GM23248 (cell line): ENCODE measurements around the gene PEAR1.

Experiments
- EZH2 ChIP-seq: fragments of 200-600 bp; sonication (generic); IDR thresholded peaks from 2 replicates; pipeline ENCODE4 v1.6.1; 2018; ENCODE audit warnings: antibody characterized with exemption, mild to moderate bottlenecking; ENCODE audit not compliant: insufficient read depth, poor library complexity, severe bottlenecking
- EZH2phosphoT487 ChIP-seq: fragments of 200-600 bp; sonication (generic); IDR thresholded peaks from 2 replicates; pipeline ENCODE4 v1.6.1; 2018; ENCODE audit warnings: antibody characterized with exemption, moderate library complexity, mild to moderate bottlenecking, low read depth; ENCODE audit not compliant: insufficient read depth

DNA sequence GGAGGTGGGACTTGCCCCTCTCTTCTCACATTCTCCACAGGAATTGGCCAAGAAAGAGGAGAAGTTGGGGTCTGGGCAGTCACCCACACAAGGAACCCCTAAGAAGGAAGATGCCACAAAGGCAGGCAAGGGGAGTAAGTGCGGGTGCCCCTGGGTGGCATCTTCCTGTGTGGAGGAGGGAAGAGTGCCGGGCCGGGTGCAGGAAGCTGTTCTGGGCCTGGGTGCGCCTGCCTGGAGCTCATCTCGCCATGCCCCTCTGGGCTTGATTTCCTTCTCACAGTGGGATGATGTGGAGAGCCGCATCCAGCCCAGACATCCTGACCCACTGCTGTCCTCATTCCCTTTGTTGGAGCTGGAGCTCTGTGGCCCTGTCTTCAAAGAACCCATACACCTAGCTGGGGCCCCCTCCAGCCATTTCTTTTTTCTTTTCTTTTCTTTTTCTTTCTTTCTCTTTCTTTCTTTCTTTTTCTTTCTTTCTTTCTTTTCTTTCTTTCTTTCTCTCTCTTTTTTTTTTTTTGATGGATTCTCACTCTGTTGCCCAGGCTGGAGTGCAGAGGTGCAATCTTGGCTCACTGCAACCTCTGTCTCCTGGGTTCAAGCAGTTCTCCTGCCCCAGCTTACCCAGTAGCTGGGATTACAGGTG is 36.2 kb downstream of the PEAR1 start:
- TF ChIP-seq EZH2phosphoT487 (no peak), EZH2 (no peak)
